SK-N-SH (cell line): ENCODE results near the gene PEBP1.

Experiments
- EZH2phosphoT487 ChIP-seq: fragments of 200-600 bp; sonication (generic); IDR thresholded peaks from 2 replicates; pipeline ENCODE4 v1.6.1; 2017; ENCODE audit warnings: low read depth, mixed run types, mild to moderate bottlenecking, antibody characterized with exemption, moderate library complexity, borderline replicate concordance
- JUND ChIP-seq: IDR thresholded peaks from 2 replicates; pipeline ENCODE4 v1.4.0; 2012
- RAD21 ChIP-seq: IDR thresholded peaks from 2 replicates; pipeline ENCODE4 v1.6.1; 2012; ENCODE audit warnings: mild to moderate bottlenecking, low read length
- RXRA ChIP-seq: IDR thresholded peaks from 2 replicates; pipeline ENCODE4 v1.4.0; 2012; ENCODE audit warnings: low read depth, mild to moderate bottlenecking, borderline replicate concordance
- TF ChIP-seq, protein P1 (sequence below): fragments of 200-600 bp; sonication (generic); IDR thresholded peaks from 2 replicates; pipeline ENCODE4 v1.6.1; 2017; ENCODE audit warnings: antibody characterized with exemption, mild to moderate bottlenecking, moderate library complexity

DNA sequence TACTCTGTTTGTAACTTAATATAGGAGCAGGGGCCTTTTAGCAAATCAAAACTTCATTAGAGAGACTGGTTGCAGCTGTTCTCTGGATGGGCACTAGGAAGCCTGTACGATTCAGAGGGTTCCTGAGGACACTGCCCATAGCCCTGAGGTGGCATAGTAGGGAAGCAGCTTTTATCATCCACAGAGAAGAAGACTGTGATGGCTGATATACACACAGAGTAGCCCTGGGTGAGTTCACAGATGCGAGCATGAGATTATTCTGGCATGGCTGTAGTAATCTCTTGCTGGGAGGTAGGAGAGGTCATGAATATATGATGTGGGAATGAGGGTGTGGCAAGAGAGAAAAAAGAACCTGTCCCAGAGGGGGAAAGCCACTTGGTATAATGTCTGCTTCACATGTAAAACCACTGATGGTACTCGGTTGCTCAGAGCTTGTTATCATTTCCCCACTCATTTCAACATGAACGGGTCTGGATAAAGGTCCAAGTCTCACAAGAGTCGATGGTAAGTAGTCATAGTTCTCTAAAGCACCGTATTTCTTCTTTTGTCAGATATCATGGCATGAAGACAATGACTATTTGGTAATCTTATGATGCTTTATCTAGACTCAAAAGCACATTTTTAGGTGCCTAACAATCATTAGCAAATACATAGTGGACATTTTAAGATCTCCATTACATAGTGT lies 52.0 kb downstream of the PEBP1 start:
- TF ChIP-seq, protein P1, sequence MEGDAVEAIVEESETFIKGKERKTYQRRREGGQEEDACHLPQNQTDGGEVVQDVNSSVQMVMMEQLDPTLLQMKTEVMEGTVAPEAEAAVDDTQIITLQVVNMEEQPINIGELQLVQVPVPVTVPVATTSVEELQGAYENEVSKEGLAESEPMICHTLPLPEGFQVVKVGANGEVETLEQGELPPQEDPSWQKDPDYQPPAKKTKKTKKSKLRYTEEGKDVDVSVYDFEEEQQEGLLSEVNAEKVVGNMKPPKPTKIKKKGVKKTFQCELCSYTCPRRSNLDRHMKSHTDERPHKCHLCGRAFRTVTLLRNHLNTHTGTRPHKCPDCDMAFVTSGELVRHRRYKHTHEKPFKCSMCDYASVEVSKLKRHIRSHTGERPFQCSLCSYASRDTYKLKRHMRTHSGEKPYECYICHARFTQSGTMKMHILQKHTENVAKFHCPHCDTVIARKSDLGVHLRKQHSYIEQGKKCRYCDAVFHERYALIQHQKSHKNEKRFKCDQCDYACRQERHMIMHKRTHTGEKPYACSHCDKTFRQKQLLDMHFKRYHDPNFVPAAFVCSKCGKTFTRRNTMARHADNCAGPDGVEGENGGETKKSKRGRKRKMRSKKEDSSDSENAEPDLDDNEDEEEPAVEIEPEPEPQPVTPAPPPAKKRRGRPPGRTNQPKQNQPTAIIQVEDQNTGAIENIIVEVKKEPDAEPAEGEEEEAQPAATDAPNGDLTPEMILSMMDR: no peak
- no peak for TF ChIP-seq RXRA
- TF ChIP-seq EZH2phosphoT487: no peak
- no peak for TF ChIP-seq RAD21
- no peak for TF ChIP-seq JUND
